Erythroblast (primary cell): ENCODE measurements around the gene FIBCD1.

ENCODE experiments used
- GATA1 ChIP-seq: IDR thresholded peaks from 2 replicates; pipeline ENCODE4 v1.6.1; 2011; ENCODE audit warnings: low read depth, mild to moderate bottlenecking, control low read depth, low read length, moderate library complexity
- POLR2A ChIP-seq: IDR thresholded peaks from 2 replicates; pipeline ENCODE4 v1.6.1; 2011; ENCODE audit warnings: mild to moderate bottlenecking, low read length

DNA sequence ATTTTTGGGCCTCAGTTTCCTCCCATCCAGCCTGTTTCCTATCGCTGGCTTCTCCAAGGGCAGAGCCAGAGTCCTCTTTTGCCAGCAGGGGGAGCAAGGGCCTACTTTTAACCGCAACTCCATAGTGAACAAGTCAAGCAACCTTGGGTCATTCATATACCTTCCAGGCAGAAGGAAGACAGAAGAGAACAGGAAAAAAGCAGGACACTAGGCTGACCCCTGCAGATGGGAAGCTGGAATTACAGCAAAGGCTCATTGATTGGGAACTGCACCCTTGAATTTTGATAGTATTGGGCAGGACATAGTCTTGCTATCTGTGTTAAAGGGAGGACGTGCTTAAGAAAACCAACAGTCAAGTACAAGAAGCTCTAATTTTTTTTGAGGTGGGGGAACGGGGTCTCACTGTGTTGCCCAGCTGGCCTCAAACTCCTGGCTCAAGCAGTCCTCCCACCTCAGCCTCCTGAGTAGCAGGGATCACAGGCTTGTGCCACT, 72.5 kb downstream of the FIBCD1 start:
- TF ChIP-seq POLR2A (no peak), GATA1 (no peak)
